HL-60 (cell line): Measurements from ENCODE around the gene PAK4.

Experiments
- DNase-seq, 2 experiments: peaks; one replicate each; pipeline ENCODE4 v3.0.0-alpha.2; 2010 to 2020; ENCODE audit warnings: low read depth in 1 of 2, low spot score in 1 of 2
- H3K27ac ChIP-seq: fragments of 250-450 bp; sonication (Bioruptor Pico); replicated peaks from 2 replicates; pipeline ENCODE4 v1.5.1; 2020; ENCODE audit warnings: mild to moderate bottlenecking, moderate library complexity
- H3K27me3 ChIP-seq: fragments of 250-450 bp; sonication (Bioruptor Pico); 2 replicates; pipeline ENCODE4 v1.5.1; 2021; ENCODE audit warnings: mild to moderate bottlenecking, moderate library complexity; ENCODE audit not compliant: insufficient read depth, poor library complexity, severe bottlenecking
- H3K4me3 ChIP-seq: replicated peaks from 2 replicates; pipeline ENCODE4 v1.5.1; 2011; ENCODE audit warnings: mild to moderate bottlenecking, control low read depth, low read length; ENCODE audit not compliant: insufficient read depth
- GABPA ChIP-seq: IDR thresholded peaks from 2 replicates; pipeline ENCODE4 v1.6.1; 2012; ENCODE audit warnings: low read depth
- POLR2AphosphoS5 ChIP-seq: IDR thresholded peaks from 2 replicates; pipeline ENCODE4 v1.6.1; 2012; ENCODE audit warnings: low read depth
- SPI1 ChIP-seq: IDR thresholded peaks from 2 replicates; pipeline ENCODE4 v1.6.1; 2012; ENCODE audit warnings: low read depth, mild to moderate bottlenecking, borderline replicate concordance
- TF ChIP-seq, protein P1 (sequence below): IDR thresholded peaks from 2 replicates; pipeline ENCODE4 v1.6.1; 2012; ENCODE audit warnings: low read depth; ENCODE audit not compliant: insufficient replicate concordance
- TF ChIP-seq, protein P2 (sequence below): IDR thresholded peaks from one replicate; pipeline ENCODE4 v1.5.1; 2011; ENCODE audit warnings: low read length, control low read depth, inconsistent platforms; ENCODE audit not compliant: insufficient read depth

The PAK4 gene

DNA sequence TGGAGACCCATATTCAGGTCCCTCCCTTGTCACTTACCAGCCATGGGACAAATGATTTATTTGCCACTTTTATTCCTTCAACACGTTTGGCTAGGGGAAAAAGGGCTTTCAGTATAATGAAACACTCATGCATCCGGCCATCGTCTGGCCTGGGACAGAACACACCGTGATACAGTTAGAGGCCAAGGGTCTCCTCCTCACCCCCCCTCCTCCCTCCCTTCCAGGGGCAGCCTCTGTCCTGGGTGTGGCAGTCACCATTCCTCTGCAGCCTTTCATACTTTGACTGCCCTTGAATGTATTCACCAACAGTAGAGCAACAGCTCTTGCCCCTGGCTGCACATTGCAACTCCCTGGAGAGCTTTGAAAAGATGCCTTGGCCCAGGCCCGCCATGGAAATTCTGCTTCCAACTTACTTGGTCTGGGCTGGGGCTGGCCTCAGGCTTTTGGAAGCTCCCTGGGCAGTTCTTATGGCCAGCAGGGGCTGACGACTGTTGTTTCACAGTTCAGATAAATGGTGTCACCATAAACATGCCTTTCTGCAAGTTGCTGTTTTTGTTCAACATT is 3.0 kb downstream of the PAK4 start:
- TF ChIP-seq GABPA (no peak), SPI1 (no peak), POLR2AphosphoS5 (no peak)
- TF ChIP-seq, protein P1, sequence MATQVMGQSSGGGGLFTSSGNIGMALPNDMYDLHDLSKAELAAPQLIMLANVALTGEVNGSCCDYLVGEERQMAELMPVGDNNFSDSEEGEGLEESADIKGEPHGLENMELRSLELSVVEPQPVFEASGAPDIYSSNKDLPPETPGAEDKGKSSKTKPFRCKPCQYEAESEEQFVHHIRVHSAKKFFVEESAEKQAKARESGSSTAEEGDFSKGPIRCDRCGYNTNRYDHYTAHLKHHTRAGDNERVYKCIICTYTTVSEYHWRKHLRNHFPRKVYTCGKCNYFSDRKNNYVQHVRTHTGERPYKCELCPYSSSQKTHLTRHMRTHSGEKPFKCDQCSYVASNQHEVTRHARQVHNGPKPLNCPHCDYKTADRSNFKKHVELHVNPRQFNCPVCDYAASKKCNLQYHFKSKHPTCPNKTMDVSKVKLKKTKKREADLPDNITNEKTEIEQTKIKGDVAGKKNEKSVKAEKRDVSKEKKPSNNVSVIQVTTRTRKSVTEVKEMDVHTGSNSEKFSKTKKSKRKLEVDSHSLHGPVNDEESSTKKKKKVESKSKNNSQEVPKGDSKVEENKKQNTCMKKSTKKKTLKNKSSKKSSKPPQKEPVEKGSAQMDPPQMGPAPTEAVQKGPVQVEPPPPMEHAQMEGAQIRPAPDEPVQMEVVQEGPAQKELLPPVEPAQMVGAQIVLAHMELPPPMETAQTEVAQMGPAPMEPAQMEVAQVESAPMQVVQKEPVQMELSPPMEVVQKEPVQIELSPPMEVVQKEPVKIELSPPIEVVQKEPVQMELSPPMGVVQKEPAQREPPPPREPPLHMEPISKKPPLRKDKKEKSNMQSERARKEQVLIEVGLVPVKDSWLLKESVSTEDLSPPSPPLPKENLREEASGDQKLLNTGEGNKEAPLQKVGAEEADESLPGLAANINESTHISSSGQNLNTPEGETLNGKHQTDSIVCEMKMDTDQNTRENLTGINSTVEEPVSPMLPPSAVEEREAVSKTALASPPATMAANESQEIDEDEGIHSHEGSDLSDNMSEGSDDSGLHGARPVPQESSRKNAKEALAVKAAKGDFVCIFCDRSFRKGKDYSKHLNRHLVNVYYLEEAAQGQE, result no peak
- TF ChIP-seq, protein P2, sequence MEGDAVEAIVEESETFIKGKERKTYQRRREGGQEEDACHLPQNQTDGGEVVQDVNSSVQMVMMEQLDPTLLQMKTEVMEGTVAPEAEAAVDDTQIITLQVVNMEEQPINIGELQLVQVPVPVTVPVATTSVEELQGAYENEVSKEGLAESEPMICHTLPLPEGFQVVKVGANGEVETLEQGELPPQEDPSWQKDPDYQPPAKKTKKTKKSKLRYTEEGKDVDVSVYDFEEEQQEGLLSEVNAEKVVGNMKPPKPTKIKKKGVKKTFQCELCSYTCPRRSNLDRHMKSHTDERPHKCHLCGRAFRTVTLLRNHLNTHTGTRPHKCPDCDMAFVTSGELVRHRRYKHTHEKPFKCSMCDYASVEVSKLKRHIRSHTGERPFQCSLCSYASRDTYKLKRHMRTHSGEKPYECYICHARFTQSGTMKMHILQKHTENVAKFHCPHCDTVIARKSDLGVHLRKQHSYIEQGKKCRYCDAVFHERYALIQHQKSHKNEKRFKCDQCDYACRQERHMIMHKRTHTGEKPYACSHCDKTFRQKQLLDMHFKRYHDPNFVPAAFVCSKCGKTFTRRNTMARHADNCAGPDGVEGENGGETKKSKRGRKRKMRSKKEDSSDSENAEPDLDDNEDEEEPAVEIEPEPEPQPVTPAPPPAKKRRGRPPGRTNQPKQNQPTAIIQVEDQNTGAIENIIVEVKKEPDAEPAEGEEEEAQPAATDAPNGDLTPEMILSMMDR, result no peak
- Histone ChIP-seq H3K4me3 (no peak overlapping the region), H3K27ac (no peak overlapping the region), H3K27me3 (no peaks in the 10 kb centered on the region)
- no peak for DNase-seq

DNA sequence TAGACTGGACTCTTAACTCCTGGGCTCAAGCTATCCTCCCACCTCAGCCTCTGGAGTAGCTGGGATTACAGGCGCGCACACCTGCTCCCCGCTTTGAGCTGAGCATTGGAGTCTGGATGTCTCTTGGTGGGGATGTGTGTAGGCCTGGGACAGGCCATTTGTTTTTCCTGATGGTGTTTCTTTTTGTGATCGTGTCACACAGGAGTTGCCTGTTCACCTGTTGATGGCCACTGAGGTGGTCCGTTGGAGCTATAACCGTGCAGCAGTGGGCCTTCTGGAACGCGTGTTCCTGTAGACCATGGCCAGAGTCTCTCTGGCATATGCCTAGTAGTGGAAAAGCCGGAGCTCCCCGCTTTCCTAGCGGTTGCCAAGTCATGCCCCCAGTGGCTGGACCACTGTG is 3.5 kb downstream of the PAK4 start:
- H3K27ac ChIP-seq, result no peak overlapping the region
- no peak overlapping the region for H3K4me3 ChIP-seq
- DNase-seq, result no peak
- H3K27me3 ChIP-seq, result no peaks in the 10 kb centered on the region
- no peak for TF ChIP-seq SPI1

DNA sequence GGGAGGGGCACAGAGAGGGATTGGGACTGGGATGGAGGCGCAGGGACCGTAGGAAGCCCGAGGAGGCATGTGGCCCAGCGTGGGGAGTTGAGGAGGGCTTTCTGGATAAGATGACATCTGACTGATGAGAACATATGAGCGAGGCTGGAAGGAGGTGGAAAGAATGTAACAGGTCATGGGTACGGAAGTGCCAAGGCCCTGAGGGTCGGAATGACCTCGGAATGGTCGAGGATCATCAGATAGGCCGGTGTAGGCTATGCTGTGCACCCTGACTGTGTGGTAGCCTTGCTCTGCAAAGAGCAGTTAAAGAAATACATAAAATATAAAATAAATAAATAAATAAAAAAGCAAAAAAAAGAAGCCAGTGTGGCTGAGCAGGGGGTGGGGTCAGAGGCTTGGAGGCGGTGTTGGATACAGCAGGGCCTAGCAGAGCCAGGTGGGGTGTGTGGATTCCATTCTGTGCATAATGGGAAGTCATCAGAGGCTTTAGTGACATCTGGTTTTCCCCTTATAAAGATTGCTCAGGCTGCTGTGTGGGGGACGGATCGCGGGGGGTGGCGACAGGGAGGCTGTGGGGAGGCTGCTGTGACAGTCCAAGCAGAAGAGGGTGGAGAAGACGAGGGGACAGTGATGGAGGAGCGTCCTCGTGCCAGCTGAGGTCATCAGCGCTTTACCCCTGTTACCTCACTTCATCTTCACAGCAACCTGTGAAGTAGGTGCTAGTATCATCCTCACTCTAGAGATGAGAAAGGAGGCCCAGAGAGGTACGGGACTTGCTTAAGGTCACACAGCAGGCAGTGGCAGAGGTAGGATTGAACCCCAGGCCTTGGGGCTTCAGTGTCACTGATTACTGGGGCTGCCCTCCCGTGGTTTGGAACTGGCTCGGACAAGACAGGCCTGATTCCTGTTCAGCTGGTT is 5.0 kb downstream of the PAK4 start:
- Histone ChIP-seq H3K4me3 (no peak overlapping the region), H3K27me3 (no peaks in the 10 kb centered on the region), H3K27ac (no peak overlapping the region)
- no peak for DNase-seq
- TF ChIP-seq GABPA (no peak), SPI1 (no peak), POLR2AphosphoS5 (no peak)
- TF ChIP-seq, protein P2, result no peak
- TF ChIP-seq, protein P1, result no peak

DNA sequence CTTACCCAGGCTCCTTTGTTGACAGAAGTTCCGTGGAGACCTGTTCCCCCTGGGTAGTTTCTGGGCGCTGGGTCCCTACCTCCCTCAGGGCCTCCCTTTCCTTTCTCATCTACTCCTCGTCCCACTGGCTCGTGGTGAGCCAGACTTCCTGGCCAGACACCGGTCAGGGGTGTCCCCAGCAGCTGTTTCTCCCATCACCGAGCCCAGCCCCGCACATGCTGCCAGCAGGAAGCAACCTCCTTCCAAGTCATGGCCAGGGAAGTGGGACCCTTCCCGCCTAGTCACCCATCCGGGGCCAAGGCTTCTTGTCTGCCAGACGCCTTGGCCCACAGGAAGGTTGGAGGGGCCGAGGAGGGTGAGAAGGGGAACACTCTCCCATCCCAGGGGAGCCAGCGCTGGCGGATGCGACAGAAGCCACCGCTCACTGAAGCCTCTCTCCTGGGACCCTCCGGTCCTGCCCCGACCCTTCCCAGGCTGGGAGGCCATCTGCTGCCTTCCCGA is 5.7 kb downstream of the PAK4 start:
- Histone ChIP-seq H3K4me3 (no peak overlapping the region), H3K27me3 (no peaks in the 10 kb centered on the region), H3K27ac (no peak overlapping the region)
- no peak for DNase-seq
- no peak for TF ChIP-seq SPI1
- no peak for TF ChIP-seq POLR2AphosphoS5
- TF ChIP-seq GABPA, result no peak
- TF ChIP-seq, protein P2, result no peak
- TF ChIP-seq, protein P1, result no peak
